Fibroblast of skin of abdomen (primary cell): ENCODE measurements around the gene FAM210A.

Source experiments
- DNase-seq: peaks from one replicate; pipeline ENCODE4 v3.0.0-alpha.2; 2013

The FAM210A gene

GRCh38 chr18:13643261-13643751, 83.1 kb downstream of the FAM210A start:
- no peak for DNase-seq

GRCh38 chr18:13642440-13642827, 83.9 kb downstream of the FAM210A start:
- no peak for DNase-seq

GRCh38 chr18:13641551-13642439, 84.6 kb downstream of the FAM210A start:
- DNase-seq: no peak

- DNase-seq: no peak
Measured at GRCh38 chr18:13640266-13640860, 86.0 kb downstream of the FAM210A start.

GRCh38 chr18:13638719-13639595, 87.4 kb downstream of the FAM210A start:
- no peak for DNase-seq

GRCh38 chr18:13635046-13635445, 91.3 kb downstream of the FAM210A start:
- DNase-seq: no peak

- no peak for DNase-seq
Measured at GRCh38 chr18:13633700-13634099, 92.7 kb downstream of the FAM210A start.

- no peak for DNase-seq
Measured at GRCh38 chr18:13630716-13631268, 95.6 kb downstream of the FAM210A start.

GRCh38 chr18:13629841-13630715, 96.3 kb downstream of the FAM210A start:
- DNase-seq: peak; percentile 61

GRCh38 chr18:13628211-13628610, 98.1 kb downstream of the FAM210A start:
- DNase-seq: no peak

- no peak for DNase-seq
Measured at GRCh38 chr18:13627639-13628038, 98.7 kb downstream of the FAM210A start.

GRCh38 chr18:13626544-13626908, 99.8 kb downstream of the FAM210A start:
- no peak for DNase-seq

- no peak for DNase-seq
Measured at GRCh38 chr18:13625843-13626543, 100.4 kb downstream of the FAM210A start.

GRCh38 chr18:13625355-13625754, 101.0 kb downstream of the FAM210A start:
- DNase-seq: no peak

- DNase-seq: no peak
Measured at GRCh38 chr18:13624563-13625237, 101.7 kb downstream of the FAM210A start.

- no peak for DNase-seq
Measured at GRCh38 chr18:13623871-13624270, 102.5 kb downstream of the FAM210A start.

- no peak for DNase-seq
Measured at GRCh38 chr18:13623348-13623747, 103.0 kb downstream of the FAM210A start.

- DNase-seq: no peak
Measured at GRCh38 chr18:13622751-13623150, 103.6 kb downstream of the FAM210A start.

- no peak for DNase-seq
Measured at GRCh38 chr18:13621886-13622619, 104.3 kb downstream of the FAM210A start.

GRCh38 chr18:13621446-13621849, 104.9 kb downstream of the FAM210A start:
- no peak for DNase-seq
